ENCODE data around the gene ENTPD8. TPM values are rescaled to one million over a fixed set of nuclear protein-coding genes. Genes with fewer than 3 reads are reported as not detected.
"Not testable (repeated sequence)": the region's sequence is repeated elsewhere in the genome, so short reads cannot be mapped to it uniquely, and the experiment has no call there.

Gene ENTPD8
- total RNA-seq, 1 donor: under 0.01 TPM

GRCh38 chr9:137476856-137477255 lies 35.7 kb upstream of the ENTPD8 start:
- no peak for DNase-seq (ENCODE audit: low read depth)
- TF ChIP-seq CTCF (IDR thresholded peaks at IDR 0.05; ENCODE audit: insufficient read depth, low read depth, low read length): no peak
- H3K4me3 ChIP-seq (ENCODE audit: low read depth, low read length): no peak overlapping the region

GRCh38 chr9:137475666-137476065 lies 34.5 kb upstream of the ENTPD8 start:
- H3K4me3 ChIP-seq (ENCODE audit: low read depth, low read length): no peak overlapping the region
- TF ChIP-seq CTCF (IDR thresholded peaks at IDR 0.05; ENCODE audit: insufficient read depth, low read depth, low read length): no peak
- DNase-seq (ENCODE audit: low read depth): no peak

- no peak for TF ChIP-seq CTCF (IDR thresholded peaks at IDR 0.05; ENCODE audit: insufficient read depth, low read depth, low read length)
- no peak overlapping the region for H3K4me3 ChIP-seq (ENCODE audit: low read depth, low read length)
- no peak for DNase-seq (ENCODE audit: low read depth)
These were observed 33.1 kb upstream of the ENTPD8 start for GRCh38 chr9:137474271-137474670.

- H3K4me3 ChIP-seq (ENCODE audit: low read depth, low read length): no peak overlapping the region
- DNase-seq (ENCODE audit: low read depth): no peak
- TF ChIP-seq CTCF (IDR thresholded peaks at IDR 0.05; ENCODE audit: insufficient read depth, low read depth, low read length): no peak
These were observed 29.6 kb upstream of the ENTPD8 start for GRCh38 chr9:137470785-137471184.

- DNase-seq (ENCODE audit: low read depth): no peak
- no peak for TF ChIP-seq CTCF (IDR thresholded peaks at IDR 0.05; ENCODE audit: insufficient read depth, low read depth, low read length)
- no peak overlapping the region for H3K4me3 ChIP-seq (ENCODE audit: low read depth, low read length)
These were observed 26.7 kb upstream of the ENTPD8 start for GRCh38 chr9:137467896-137468295.

- no peak overlapping the region for H3K4me3 ChIP-seq (ENCODE audit: low read depth, low read length)
- TF ChIP-seq CTCF (IDR thresholded peaks at IDR 0.05; ENCODE audit: insufficient read depth, low read depth, low read length): no peak
- no peak for DNase-seq (ENCODE audit: low read depth)
These were observed 26.0 kb upstream of the ENTPD8 start for GRCh38 chr9:137467161-137467581.

GRCh38 chr9:137466389-137467085 lies 25.4 kb upstream of the ENTPD8 start:
- H3K4me3 ChIP-seq (ENCODE audit: low read depth, low read length); DNase-seq (ENCODE audit: low read depth): not testable (repeated sequence)

Measured in fibroblast of villous mesenchyme (primary cell).